ENCODE data around the gene BEGAIN.

The BEGAIN gene

DNA sequence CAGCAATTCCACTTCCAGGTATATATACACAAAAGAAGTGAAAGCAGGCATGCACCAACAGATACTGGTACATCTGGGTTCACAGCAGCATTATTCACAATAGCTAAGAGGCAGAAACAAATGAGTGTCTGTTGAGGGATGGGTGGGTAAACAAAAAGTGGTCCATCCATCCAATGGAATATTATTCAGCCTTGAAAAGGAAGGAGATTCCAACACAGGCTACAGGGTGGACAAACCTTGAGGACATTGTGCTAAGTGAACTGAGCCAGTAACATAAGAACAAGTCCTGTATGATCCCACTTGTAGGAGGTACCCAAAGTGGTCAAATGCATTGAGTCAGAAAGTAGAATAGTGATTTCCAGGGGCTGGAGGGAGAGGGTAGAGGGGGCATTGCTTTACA lies 27.6 kb upstream of the BEGAIN start:
- no peak for DNase-seq

DNA sequence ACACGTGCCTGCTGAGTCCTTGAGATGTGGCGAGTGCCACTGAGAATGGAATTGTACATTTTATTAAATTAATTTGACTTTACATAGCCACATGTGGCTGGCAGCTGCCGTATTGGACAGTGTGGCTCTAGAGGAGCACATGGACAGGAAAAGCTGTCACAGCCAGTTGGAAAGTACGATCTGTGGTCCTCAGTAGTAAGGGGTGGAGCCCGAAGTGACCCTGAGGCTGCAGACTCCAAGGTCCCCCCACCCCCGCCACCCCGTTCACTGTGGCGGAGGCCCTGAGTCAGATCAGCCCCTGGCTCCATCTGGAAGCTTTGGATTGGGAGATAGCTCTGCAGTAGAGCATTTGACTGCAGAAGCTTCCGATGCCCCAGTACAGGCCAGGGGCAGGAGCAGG lies 25.8 kb upstream of the BEGAIN start:
- no peak for DNase-seq

DNA sequence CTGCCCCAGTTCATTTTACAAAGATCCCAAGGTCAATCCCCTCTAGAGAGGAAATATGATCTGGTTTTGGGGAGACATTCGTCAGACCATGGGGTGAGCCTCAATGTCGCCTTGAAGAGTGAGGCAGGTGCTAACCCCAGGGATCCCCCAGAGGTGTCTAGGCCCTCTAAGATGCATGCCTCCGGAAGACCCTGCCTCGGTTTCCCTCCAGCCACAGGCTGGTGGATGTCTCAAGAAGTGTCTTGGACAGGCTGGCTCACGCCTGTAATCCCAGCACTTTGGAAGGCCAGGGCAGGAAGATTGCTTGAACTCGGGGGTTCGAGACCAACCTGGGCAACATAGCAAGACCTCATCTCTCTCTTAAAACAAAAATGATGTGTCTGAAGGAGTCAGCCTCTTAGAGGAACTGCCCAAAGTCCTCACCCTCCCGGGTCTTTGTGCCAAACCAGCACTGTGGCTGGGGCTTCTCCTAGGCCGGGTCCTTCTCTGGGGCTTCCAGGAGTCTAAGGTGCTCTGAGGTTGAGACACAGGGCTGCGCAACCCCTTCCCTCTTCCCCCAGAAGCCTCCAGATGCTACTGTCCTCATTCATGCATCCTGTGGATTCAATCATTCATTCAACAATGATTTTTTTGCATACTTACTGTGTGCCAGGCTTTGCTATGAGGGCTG lies 24.7 kb upstream of the BEGAIN start:
- no peak for DNase-seq

DNA sequence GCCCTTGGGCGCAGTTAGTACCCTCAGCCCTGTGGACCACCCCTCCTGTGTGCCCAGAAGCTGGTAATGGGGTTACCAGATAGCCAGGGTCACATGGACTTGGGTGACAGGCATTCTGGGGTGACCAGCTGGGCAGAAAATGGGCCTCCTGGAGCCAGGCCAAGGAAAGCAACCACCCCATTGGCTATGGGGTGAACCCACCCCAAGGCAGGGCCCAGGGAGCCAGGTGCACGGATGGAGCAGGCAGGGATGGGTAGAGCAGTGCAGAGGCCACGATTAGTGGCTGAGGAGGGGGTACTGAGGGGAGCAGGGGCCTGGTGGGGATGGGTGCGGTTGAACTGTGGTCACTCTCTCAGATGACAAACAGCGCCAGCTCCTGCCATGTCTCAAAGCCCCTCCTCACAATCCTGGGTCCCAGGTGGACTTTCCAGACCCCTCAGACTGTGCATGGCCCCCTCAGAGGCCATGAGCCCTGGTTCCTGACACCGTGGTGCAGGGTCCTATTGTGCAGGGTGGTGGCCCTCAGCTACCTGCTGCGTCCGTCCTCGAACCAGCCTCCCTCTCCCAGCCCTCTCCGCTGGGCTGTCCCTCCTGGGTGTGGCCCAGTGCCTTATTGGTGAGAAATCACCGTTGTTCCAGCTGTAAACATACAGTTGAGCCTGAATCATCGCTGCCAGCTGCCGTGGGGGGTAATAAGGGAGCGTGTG lies 23.4 kb upstream of the BEGAIN start:
- no peak for DNase-seq

DNA sequence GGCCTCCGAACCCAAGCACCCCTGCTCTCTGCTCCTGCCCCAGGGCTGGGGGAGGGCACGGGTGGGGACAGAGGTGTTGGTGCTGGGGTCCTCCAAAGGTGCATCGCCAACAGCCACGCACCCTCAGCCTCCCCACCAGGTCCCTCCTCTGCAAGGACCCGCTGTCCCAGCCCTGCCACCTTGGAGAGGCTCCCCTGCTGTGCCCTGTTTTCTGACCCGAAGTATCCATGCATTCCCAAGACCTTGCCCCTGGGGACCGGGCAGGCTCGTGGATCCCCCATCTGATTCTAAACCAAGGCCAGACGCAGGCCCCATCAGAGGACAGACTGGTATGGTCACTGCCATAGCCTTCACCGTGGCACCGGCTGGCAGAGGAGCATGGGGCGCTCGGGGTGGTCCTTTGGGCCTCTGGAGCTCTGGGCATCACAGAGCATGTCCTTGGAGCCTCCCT lies 22.7 kb upstream of the BEGAIN start:
- no peak for DNase-seq

DNA sequence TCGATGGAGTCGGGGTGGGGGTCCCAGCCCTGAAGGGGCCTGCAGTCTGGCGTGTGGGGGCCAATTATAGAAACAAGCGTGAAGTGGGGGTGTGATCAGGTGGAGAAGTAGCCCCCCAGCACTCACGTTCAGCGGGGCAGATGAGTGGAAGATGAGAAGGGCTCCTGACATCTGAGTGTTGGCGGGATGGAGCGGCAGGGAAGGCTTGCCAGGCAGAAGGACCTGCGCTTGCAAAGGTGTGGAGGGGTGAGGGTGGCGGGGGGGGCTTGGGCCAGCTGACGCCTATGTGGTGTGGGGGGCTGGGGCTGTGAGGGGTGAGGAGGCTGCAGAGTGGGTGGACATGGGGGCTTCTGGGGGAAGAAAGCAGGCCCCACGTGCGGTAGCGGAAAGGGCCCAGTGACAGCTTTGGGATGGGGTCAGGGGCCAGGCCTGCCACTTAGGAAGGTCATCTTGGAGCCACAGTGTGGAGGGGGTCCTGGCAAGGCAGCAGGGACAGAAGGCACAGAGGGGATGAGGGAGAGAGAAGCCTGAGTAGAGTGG lies 22.2 kb upstream of the BEGAIN start:
- no peak for DNase-seq

DNA sequence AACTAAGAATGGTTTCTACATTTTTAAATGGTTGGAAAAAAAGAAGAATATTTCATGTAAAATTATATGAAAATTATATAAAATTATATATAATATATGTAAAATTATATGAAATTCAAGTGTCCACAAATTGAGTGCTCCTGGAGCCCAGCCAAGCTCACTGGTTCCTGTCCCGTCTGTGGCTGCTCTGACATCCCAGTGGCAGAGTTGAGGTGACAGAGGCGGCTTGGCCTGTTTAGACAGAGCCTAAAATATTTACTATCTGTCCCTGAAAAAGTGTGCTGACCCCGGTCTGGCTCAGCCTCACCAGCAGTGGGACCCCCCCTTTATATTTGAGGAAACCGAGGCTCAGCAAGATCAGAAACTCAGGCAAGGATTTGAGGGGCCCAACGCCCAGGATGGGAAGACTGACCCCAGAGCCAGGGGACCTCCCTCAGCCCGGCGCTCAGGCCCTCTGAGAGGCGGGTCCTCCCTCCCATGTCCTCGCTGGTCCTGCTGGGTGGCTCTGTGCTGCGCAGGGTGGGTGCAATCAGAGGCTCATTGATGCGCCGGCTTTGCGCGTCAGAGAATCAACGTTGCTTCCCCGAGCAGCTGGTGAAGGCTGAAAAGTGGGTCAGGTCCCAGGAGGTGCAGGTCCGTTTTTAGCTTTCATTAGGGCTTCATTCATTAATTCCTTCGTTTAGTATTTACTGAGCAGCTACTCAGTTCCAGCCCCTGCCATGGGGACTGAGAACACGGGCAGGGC lies 21.5 kb upstream of the BEGAIN start:
- no peak for DNase-seq

DNA sequence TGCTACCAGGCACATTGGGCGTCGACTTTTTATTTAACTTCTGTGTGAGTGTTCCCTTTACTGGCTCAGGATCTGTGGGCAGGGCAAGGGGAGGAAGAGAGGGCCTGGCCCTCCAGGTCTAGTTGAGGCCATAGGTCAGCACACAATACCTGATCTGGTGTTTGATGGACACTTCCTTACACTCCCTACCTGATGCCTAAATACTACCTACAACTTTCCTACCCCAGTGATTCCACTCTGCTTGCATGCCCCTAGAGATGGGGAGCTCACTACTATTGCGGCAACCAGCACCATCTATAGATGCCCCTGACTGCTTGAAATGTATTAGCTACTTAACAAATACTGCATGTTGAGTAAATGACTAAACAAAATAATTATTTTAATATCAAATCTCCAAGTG lies 20.8 kb upstream of the BEGAIN start:
- no peak for DNase-seq

DNA sequence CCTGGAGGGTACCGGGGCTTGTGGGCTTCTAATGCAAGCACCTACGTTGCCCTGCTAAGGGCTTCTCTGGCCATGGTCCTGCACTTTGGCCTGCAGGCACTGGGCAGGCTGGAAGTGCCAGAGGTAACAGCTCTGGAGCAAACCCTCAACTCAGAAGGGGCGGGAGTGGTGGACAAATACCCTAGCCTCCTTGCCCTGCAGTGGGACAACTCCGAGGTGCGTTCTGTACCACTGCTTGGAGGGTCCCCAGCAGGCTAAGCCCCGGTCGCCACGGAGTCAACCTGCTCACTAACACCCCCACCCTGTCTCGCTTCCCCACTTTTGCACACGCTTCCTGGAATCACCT lies 20.4 kb upstream of the BEGAIN start:
- DNase-seq, result no peak

DNA sequence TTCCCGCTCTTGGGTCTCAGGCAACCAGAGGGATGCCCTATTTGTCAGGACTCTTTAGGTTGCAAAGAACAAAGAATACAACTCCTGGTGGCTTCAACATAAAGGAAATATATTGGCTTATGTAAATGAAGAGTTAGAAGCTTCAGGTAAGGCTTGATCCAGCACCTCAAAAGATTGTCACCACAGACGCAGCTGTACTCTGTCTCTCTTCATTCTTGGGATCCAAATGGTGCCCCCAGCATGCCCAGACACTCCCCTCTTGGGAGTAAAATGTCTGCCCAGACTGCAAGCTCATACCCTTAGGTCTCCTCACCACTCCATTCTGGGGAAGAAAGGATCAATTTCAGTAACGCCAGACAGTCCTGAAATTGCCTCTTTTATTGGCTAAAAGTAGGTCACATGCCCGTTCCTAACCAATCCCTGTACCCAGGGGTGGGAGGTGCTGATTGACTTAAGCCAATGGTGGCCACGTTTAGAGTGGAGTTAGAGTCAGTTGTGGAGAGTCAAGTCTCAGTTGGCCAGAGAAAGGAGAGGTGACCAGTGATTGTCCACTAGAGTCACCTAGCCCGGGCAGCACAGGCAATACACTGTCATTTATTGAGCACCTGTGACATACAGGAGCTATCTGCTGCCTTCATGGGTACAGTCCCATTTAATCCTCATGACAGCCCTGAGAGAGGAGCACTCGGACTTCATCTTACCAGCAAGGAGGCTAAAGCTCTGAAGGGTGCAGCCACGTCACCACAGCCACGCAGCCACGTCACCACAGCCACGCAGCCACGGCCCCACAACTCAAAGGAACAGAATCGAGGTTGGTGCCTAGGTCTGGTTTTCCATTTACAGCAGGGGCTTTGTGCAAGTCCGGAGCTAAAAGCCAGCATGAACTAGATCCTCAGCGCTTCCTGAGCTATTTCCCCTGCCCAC lies 19.7 kb upstream of the BEGAIN start:
- no peak for DNase-seq

DNA sequence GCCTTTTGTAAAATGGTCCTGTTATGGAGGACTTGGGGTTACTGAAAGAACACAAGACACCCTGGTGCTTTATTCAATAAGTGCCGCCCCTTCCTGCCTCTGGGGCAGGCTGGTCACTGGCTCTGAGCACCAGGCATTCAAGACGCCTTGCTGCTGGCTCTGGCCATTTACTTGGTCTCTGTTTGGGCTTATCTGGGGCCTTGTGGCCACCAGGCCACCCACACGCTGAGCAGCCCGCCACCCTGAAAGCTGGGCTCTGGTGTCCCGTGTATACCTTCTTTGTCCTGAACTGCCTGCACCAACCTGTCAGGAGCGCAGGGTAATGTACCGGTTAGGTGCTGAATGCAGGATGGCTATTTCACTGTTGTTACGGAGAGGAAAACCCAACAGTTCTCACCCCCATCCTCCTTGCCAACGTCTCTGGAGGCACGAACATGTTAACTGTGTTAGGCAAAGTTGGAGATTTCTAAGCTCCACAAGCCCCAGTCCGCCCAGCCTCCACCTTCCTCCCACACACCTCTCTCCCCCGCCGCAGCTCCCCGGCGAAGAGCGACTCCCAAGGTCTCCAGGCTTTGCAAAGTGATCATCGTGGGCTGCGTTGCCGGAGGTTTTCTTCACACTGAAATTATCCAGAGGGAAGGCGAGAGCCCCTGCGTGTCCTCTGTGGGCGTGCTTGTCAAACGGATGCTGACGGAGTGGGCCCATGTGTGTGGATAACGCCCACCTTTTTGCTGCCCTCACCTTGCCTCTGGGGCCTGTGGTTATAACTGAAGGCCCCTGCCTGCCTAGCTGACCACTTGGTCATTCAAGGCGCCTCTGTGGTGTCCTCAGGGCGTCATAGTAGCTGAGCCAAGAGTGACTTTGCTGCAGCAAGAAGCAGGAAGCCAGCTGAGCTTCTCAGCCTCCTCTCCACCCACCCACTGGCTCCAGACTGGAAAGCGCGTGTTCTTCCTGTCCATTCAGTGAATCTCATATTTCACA lies 18.8 kb upstream of the BEGAIN start:
- no peak for DNase-seq

DNA sequence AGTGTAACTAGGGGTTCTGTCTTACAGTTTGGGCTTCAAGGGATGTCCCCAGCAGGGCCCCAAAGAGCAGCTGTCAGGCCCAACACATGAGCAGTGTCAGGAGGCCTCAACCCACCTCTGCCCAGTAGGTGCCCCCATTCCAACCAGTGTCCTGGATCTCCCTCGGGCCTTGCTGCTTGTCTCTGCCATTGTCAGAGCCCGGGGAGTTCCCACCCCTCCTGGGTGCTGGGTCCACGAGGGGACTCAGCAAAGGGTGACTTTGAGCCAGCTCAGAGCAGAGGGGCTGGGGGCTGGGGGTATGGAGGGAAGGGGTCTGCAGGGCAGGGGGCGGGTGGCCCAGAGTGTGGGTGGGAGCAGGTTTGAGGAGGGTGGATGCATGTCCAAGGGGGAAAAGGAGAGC lies 18.0 kb upstream of the BEGAIN start:
- no peak for DNase-seq

DNA sequence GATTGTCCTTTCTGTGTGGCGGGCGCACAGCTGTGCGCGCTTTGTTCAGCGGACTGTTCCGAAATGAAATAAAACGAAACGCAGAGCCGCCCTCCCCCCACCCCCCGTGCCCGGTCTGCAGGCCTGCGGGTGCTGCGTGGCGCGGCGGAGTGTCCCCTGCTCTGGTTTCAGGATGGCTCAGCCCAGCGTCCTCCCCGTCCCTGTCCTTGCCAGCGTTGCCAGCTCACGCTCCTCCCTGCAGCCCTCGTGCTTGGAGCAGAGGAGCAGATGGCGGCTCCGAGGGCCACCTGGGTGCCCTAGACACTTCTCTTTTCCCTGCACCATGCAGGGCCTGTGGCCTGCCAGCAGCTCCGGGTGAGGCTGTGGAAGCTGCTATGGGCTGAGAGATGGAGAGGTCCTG lies 17.5 kb upstream of the BEGAIN start:
- DNase-seq, result no peak

DNA sequence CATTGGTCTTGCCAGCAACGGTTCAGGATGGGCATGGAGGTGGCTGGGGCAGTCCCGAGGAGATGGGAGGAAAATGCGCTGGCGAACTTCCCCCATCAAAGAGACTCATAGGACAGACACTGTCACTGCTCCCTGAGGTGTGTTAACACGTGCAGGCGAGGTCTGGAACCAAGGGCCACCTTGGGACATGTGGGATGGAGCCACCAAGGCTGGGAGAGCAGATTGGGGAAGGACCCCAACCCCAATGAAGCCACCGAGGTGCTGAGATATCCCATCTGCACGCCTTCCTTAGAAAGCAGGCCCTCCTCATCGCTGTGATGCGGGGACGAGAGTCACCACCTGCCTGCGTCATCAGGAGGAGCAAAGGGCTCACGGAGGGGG lies 16.9 kb upstream of the BEGAIN start:
- DNase-seq, result no peak

DNA sequence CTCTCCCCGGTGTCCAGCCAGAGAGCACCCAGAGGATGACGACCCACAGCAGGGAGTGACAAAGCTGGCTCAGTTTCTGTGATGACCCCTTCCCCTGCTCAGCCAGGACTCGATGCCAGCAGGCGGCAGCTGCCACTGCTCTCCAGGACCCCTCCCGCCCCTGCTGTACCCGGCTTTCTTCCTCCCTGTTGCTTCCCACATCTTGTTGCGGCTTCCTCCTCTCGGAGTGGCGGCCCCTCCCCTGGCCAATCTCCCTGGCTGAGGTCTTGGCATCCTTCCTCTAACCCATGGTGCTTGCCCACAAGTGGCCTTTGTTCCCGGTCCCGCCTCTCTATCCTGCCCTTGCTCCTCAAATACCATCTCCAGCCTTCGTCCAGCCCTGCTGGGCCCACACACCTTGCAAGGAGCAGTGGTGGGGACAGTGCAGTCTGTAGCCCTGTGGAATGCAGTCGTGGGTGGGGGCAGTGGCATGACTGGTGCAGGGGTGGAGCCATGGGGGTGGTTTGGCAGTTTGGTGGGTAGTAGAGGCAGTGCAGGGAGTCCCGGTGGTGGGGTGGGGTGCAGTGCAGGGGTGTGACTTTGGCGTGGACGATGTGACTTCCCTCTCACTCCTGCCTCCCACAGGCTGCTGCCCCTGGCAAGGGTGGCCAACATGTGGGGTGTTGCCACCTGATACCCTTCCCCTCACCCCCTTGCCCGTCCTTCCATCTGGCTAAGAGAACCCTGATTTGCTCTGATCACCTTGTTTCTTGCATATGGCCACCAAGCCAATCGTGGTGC lies 16.3 kb upstream of the BEGAIN start:
- no peak for DNase-seq

DNA sequence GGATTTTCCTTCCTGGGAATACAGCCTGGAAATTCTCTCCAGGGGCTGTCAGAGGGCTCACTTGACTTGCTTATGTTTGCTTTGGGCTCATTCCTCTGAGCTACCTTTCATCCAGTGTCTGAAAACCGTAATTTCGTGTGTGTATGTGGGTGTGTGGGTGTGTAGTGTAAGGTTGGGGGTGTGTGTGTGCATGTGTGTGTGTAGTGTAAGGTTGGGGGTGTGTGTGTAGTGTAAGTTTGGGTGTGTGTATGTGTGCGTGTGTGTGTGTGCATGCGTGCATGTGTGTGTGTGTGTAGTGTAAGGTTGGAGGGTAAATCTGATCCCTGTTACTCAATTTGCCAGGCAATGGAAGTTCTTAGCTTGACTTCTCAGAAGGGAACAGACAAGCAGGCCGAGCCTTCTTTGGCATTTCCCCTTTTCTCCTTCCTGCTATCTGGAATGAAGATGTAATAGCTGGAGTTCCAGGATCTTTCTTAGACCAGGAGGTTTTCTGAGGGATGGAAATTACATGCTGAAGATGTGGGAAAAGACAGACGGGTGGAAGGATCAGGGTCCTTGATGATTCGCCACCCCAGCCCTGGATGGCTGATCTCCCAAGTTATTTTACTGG lies 15.5 kb upstream of the BEGAIN start:
- no peak for DNase-seq

DNA sequence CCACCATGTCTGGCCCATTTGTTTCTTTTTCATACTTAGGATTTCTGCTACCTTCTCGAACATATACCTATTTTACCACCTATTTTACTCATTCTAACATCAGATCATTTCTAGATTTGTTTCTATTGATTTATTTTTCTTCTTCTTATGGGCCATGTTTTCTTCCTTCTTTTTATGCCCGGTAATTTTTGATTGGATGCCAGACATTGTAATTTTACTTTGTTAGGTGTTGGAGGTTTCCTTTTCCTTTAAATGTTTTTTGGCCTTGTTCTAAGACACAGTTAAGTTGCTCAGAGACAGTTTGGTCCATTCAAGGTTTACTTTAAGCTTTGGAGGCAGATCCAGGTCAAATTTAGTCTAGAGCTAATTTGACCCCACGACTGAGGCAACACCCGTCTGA lies 14.7 kb upstream of the BEGAIN start:
- DNase-seq, result no peak

DNA sequence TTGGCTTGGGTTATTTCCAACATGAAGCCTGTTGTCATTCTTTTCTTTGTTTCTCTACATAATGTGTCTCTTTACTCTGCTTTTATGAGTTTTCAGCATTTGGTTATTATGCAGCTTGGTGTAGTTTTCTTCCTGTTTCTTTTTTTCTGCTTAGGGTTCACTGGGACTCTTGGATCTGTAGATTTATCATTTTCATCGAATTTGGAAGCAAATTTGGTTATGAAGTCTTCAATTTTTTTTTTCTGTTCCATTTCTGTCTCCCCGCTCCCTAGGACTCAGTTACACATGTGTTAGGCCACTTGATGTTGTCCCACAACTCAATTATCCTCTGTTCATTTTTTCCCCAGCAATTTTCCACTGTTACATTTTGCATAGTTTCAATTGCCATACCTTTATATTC lies 13.8 kb upstream of the BEGAIN start:
- DNase-seq, result no peak

DNA sequence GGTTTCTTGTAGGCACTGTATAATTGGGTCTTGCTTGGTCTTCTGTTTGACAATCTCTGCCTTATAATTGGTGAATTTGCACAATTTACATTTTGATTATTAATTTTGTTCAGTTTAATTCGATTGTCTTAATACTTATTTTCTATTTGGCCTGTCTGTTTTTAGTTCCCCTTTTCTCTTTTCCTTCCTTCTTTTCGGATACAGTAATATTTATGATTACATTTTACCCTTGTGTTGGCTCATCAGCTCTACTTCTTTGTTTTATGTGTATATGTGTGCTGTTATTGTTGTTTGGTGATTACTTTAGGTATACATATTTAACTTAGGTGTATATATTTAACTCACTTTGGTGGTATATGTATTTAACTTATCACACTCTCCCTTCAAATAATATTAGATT lies 12.8 kb upstream of the BEGAIN start:
- DNase-seq, result no peak

DNA sequence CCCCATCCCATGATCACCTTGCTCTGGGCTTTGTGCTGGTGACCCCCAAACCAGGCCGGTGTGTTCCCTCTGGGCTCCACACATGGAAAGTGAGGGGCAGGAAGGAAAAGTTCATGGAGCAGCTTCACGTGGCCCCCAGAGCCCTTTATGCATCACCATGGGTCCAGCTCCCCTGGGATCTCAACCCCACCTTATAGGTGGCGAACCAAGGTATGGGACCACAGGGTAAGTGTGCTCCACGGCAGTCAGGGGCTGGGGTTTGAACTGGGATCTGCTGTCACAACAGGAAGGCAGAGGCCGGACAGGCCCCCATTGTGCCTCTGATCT lies 7.4 kb upstream of the BEGAIN start:
- no peak for DNase-seq

All from NCI-H524 treated with DMSO at 0.1 percent for 48 hours (cell line).